Central memory CD4-positive, alpha-beta T cell (primary cell): ENCODE results near the gene PIP5K1C.

Experiments
- DNase-seq: peaks from one replicate; pipeline ENCODE4 v3.0.0; 2022

Gene PIP5K1C

GRCh38 chr19:3721887-3722442, 21.7 kb upstream of the PIP5K1C start:
- no peak for DNase-seq

- DNase-seq, result peak; percentile 87
Measured at GRCh38 chr19:3721131-3721886, 21.0 kb upstream of the PIP5K1C start.

DNA sequence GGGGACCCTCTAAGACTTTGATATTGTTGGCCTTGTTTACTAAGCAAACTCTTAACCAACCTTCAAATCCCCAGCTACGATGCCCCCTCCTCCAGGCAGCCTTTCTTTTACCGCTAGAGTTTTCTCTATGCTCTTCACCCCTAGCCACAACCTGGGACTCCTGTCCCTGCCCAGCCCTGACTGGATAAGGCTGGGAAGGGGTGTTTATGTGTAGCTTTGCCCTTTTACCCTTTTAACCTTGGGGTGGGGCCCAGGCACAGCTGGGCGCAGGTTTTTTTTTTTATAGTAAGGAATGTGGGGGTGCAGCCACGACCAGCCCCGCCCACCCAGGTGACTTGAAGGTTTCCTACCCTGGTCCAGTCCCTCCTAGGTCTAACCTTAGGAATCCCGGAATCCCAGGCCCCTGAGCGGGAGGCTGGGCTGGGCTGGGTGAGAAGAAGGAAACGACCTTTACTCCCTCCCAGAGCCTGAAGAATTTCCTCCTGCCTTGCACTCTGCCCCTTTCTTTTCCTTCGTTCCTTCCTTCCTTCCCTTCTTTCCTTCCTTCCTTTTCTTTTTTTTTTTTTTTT, 20.2 kb upstream of the PIP5K1C start:
- no peak for DNase-seq

GRCh38 chr19:3719868-3720267, 19.6 kb upstream of the PIP5K1C start:
- DNase-seq, result no peak

- no peak for DNase-seq
Measured at GRCh38 chr19:3716147-3716668, 15.9 kb upstream of the PIP5K1C start.

DNA sequence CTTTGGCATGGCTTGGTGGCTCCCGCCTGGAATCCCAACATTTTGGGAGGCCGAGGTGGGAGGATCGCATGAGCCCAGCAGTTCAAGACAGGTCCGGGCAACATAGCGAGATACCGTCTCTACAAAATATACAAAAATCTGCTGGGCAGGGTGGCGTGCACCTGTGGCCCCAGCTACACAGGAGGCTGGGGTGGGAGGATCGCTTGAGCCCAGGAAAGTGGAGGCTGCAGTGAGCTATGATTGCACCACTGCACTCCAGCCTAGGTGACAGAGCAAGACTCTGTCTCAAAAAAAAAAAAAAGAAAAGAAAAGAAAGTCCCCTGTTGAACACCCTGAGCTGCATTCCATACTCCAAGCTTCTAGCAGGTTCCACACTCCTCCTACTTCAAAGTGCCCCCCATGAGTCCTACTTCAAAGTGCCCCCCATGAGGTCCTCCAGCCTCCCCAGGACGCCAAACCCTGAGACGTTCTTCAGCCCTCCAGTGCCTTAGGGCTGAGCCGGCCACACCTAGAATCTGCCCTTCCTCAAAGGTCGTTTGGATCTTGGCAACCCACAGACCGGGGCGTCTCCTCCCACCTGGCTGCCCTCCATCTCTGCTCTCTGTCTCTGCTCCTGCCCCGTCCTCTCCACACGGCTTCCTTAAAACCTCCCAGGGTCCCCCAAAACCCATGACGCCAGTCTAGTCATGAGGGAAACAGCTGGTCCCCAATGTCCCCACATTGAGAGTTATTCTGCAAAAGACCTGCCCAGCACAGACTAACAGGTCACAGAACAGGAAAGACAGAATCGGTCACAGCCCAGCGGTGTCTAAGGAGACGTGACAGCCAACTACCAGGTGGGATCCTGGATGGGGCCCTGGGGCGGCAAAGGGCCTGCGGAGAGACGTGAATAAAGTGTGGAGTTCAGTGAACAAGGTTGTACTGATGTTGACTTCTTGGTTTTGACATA, 12.7 kb upstream of the PIP5K1C start:
- DNase-seq, result no peak

GRCh38 chr19:3710265-3710812, 10.1 kb upstream of the PIP5K1C start:
- DNase-seq, result no peak

DNA sequence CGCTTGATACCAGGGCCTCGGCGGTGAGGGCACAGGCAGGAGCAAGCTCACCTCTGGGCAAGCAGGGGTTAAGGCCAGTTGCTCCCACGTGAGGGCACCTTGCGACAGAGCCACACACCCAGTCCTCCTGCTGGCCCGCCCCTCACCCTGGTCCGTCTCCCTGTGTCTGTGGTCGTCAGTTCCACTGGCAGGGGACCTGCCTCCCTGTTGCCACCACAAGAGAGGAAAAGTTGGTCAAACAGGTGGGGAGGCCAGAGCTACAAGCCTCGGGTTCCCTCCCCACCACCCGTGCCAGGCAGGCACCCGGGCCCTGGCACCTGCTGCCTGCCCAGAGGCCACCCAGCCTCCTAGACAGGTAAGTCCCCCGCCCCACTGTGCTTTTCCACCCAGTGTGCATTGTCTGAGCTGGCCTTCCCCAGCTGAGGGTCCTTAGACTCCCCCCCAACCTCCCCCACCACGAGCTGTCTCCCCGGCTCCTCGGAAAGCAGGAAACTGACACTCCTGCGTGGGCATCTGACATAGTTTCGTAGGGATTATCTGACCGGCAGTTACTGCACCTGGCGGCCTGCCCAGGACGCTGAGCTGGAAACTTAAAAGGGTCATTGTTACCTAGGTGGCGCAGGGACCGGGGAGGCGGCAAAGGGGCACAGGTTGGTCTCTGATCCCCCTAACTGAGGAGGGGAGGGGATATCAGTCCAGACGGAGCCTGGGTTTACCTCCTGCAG, 8.1 kb upstream of the PIP5K1C start, which contains the start of gene TJP3:
Gene TJP3, plus strand, starts transcription at position 178 of the 725 bp plus-strand sequence. CDS start 20,049 bp downstream, outside the sequence.
- DNase-seq, result no peak

DNA sequence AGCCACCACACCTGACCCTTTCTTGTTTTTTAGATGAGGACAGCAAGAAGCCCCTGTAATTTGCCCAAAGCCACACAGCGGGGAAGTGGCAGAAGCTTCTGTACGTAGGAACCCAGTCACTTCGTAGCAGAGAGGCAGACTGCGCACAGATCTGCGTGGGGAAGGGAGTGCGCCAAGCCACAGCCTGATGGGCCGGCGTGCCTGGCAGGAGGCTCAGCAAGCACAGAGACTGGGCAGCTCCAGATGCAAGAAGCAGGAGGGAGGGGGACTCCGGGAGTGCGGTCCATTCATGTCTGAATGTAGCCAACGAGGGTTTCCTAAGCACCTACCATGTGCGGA, 7.6 kb upstream of the PIP5K1C start:
- DNase-seq, result no peak

DNA sequence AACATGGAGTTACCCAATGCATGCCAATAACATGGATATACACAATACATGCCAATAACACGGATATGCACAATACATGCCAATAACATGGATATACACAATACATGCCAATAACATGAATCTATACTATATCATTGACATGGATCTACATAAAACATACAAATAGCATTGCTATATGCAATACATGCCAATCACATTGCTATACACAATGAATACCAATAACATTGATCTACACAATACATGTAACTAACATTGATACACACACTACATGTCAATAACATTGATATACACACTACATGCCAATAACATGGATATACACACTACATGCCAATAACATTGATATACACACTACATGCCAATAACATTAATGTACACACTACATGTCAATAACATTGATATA, 932 bp upstream of the PIP5K1C start:
- DNase-seq, result no peak

DNA sequence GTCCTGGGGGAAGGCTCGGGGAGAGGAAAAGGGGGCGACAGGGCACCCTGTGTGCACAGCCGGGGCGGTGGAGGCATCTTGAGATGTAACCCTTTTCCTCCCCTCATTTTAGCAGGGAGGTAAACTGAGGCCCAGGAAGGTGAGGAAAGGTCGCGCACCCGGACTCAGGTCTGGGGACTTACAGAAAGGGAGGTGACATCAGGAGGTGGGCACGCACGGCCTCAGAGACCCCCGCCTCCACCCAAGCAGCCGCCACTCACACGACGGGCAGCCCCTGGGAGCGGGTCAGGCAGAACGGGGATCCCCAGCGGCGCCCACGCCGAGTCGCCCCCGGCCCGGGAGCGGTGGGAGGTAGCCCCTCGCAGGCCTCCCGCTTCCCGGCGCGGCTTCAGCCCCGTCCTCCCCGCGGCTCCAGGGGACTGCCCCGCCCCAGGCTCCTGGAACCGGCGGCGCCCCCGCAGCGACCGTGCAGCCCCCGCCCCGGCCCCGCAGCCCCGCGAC, 477 bp downstream of the PIP5K1C start:
- no peak for DNase-seq

- DNase-seq, result peak; percentile 19
Measured at GRCh38 chr19:3698974-3699740, 1.1 kb downstream of the PIP5K1C start.

DNA sequence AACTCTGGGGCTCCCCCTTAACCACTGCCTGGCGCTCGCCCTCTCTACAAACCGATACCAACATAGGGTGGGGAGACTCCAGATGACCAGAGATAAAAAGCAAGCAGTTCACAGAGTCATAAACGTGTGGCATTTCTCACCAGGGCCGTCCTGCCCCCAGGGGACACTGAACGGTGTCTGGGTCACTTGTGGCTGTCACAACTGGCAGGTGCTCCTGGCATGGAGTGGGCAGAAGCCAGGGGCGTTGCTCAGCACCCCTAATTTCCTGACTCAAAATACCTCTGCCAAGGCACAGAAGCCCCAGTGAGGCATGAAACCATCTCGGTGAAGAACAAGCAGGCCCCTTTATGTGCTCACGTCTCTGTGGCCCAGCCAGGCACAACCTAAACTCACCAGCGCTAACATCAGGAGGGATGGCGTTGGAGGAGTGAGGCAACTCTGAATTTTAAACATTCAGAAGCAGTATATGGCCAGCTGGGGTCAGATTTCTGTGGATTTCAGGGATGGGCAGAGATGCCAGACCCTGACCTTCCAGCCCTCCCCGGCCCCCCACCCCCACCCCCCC, 1.8 kb downstream of the PIP5K1C start:
- no peak for DNase-seq

GRCh38 chr19:3697671-3698385, 2.4 kb downstream of the PIP5K1C start:
- DNase-seq, result no peak

- DNase-seq, result no peak
Measured at GRCh38 chr19:3697094-3697493, 3.2 kb downstream of the PIP5K1C start.

DNA sequence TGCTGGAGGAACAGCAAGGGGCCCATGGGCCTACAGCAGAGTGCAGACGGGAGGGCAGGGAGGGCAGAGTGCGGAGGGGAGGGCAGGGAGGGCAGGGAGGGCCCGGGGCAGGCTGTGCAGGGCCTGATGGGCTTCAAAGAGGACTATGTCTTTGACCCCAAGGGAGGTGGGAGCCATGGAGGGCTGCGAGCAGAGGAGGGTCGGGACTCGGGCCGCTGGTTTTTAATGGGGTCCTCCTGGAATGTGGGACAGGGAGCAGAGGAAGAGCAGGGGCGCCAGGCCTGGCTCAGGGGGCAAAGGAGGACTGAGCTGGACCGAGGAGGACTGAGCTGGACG, 3.6 kb downstream of the PIP5K1C start:
- DNase-seq, result no peak

DNA sequence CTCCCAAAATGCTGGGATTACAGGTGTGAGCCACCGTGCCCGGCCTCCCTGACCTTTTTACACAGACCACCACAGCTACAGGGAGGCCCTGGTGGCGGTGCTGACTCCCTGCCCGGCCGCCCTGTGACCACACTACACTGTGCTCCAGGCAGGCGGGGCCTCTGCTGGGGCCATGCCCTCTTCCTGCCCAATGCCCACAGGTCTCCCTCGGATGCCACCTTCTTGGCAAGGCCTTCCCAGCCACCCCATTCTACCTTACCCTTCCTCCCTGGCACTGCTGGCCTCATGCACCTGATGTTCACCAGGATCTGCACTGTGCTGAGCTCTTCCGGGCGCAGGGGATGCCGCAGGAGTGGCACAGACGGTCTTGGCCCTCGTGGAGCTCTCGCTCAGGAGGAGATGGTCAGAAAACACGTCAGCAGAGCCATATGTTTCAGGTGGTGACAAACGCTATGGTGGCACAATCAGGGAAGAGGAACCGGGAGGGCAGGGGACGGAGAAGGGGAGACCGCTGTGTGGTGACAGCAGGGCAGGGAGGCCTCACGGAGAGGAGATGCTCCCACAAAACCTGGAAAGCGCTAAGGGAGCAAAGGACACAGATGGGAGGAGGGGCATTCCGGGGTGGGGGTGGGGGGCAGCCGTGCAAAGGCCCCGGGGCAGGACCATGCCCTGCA, 4.1 kb downstream of the PIP5K1C start:
- no peak for DNase-seq

DNA sequence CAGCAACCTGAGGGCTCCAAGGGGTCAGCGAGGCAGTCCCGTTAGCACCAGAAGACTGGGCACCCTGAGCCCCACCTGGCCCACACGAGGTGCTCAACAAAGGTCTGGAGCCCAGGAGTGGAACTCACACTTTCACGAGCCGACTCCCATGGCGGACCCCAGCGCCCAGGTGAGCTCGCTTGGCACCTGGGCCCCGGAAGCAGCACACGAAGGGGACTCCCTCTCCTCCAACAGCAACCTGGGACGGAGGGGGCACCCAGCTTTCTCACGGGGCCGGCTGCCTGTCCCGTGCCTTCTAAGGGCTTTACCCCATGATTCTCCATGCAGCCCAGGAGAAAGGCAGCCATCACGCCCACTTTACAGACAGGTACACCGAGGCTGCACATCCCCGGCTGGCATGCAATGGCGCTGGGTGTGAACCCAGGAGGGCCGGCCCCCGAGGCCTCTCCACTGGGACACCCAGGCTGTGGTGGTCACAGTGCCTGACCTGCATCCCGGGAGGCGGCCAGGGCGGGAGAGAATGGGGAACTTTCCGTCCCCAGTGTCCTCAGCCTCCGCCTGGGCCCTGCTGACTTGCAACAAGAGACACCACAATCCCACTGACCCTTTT, 5.0 kb downstream of the PIP5K1C start:
- no peak for DNase-seq
